Measurements from ENCODE around the gene FBXO48. TPM values are rescaled to one million over a fixed set of nuclear protein-coding genes. Genes with fewer than 3 reads are reported as not detected.
"Not testable (repeated sequence)": the region's sequence is repeated elsewhere in the genome, so short reads cannot be mapped to it uniquely, and the experiment has no call there.

Gene FBXO48
- polyA plus RNA-seq, 1 donor (not counting 4 experiments of a cell fraction or from before 2014, with no cell fraction given): 1.9 TPM

DNA sequence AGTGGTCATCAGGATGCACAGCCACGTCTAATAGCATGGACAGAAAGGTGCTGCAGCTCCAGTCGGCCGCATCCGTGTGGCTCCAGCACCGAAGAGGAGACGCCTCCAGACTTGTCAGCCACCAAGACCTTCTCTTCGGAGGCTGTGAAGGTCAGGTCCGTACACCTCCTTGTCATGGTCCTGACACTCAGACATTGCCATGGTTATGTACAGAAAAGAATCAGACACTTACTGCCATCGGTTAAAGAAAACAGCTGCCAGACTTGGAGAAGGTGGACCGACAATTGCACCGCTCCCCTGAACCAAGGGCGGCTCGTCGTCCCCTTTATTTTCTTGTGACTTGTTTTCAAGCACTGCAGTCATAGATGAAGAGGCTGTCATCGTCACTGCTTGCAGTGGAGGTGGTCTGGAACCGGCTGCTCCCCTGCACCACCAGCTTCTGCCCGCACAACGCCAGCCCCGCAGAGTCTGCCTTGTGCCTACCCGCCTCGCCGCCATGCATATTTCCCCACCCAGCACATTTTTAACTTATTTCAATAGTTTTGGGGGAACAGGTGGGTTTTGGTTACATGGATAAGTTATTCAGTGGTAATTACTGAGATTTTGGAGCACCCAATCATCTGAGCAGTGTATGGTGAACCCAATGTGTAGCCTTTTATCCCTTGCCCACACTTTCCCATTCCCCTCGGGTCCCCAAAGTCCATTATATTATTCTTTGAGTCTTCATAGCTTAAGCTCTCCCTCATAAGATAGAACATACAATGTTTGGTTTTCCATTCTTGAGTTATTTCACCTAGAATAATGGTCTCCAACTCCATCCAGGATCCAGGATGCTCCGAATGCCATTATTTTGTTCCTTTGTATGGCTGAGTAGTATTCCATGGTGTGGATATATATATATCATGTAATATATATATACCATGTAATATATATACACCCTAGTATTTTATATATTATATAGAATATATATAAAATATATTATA is 18.1 kb downstream of the FBXO48 start:
- Histone ChIP-seq H2AFZ (ENCODE audit: control insufficient read depth, low read length) (no peak overlapping the region), H3K4me3 (ENCODE audit: control insufficient read depth in 2 of 3, extremely low read depth in 1 of 3, insufficient read depth in 2 of 3, low read depth in 1 of 3, low read length in 3 of 3) (no peak overlapping the region), H3K9ac (ENCODE audit: control insufficient read depth, extremely low read depth, insufficient read depth, low read length) (no peak overlapping the region), H3K9me3 (ENCODE audit: control insufficient read depth, low read depth, low read length) (no peaks in the 10 kb centered on the region), H3K36me3 (ENCODE audit: control insufficient read depth in 2 of 2, extremely low read depth in 1 of 2, insufficient read depth in 2 of 2, low read length in 2 of 2) (no peaks in the 10 kb centered on the region), H4K20me1 (ENCODE audit: control insufficient read depth, extremely low read depth, insufficient read depth, low read length) (no peaks in the 10 kb centered on the region), H3K79me2 (ENCODE audit: control insufficient read depth, insufficient read depth, low read length) (no peaks in the 10 kb centered on the region), H3K27me3 (ENCODE audit: control insufficient read depth, extremely low read depth, insufficient read depth, low read length) (no peaks in the 10 kb centered on the region), H3K27ac (ENCODE audit: control insufficient read depth, insufficient read depth, low read length) (no peak overlapping the region), H3K4me2 (ENCODE audit: control insufficient read depth, extremely low read depth, insufficient read depth, low read depth, low read length) (no peak overlapping the region), H3K4me1 (ENCODE audit: control insufficient read depth, extremely low read depth, insufficient read depth, low read length) (no peaks in the 10 kb centered on the region), H3K9me1 (ENCODE audit: control insufficient read depth, extremely low read depth, insufficient read depth, low read length) (no peaks in the 10 kb centered on the region)
- no peak for DNase-seq (ENCODE audit: low read depth, low spot score)
- TF ChIP-seq EZH2 (IDR thresholded peaks at IDR 0.05; ENCODE audit: low read length) (no peak), CTCF (optimal IDR thresholded peaks at IDR 0.05 in 1 of 3, IDR thresholded peaks at IDR 0.05 in 1 of 3, conservative IDR thresholded peaks at IDR 0.05 in 1 of 3; ENCODE audit: extremely low read depth in 1 of 3, insufficient read depth in 2 of 3, low read length in 3 of 3) (no peak)
- dilution Hi-C loops (cut with MboI; ENCODE audit: extremely low pct_ligation_motif_present, low sequenced_read_pairs): no loop called here
- no peak for FAIRE-seq

GRCh38 chr2:68447118-68447517 is 20.0 kb downstream of the FBXO48 start:
- Histone ChIP-seq H3K27ac (ENCODE audit: control insufficient read depth, insufficient read depth, low read length) (no peak overlapping the region), H2AFZ (ENCODE audit: control insufficient read depth, low read length) (no peak overlapping the region), H3K9me1 (ENCODE audit: control insufficient read depth, extremely low read depth, insufficient read depth, low read length) (no peaks in the 10 kb centered on the region), H3K4me1 (ENCODE audit: control insufficient read depth, extremely low read depth, insufficient read depth, low read length) (no peaks in the 10 kb centered on the region), H3K27me3 (ENCODE audit: control insufficient read depth, extremely low read depth, insufficient read depth, low read length) (no peaks in the 10 kb centered on the region), H3K4me3 (ENCODE audit: control insufficient read depth in 2 of 3, extremely low read depth in 1 of 3, insufficient read depth in 2 of 3, low read depth in 1 of 3, low read length in 3 of 3) (no peak overlapping the region), H4K20me1 (ENCODE audit: control insufficient read depth, extremely low read depth, insufficient read depth, low read length) (no peaks in the 10 kb centered on the region), H3K9me3 (ENCODE audit: control insufficient read depth, low read depth, low read length) (no peaks in the 10 kb centered on the region), H3K79me2 (ENCODE audit: control insufficient read depth, insufficient read depth, low read length) (no peaks in the 10 kb centered on the region), H3K9ac (ENCODE audit: control insufficient read depth, extremely low read depth, insufficient read depth, low read length) (no peak overlapping the region), H3K4me2 (ENCODE audit: control insufficient read depth, extremely low read depth, insufficient read depth, low read depth, low read length) (no peak overlapping the region), H3K36me3 (ENCODE audit: control insufficient read depth in 2 of 2, extremely low read depth in 1 of 2, insufficient read depth in 2 of 2, low read length in 2 of 2) (no peaks in the 10 kb centered on the region)
- no peak for FAIRE-seq
- no peak for TF ChIP-seq EZH2 (IDR thresholded peaks at IDR 0.05; ENCODE audit: low read length)
- no peak for TF ChIP-seq CTCF (optimal IDR thresholded peaks at IDR 0.05 in 1 of 3, IDR thresholded peaks at IDR 0.05 in 1 of 3, conservative IDR thresholded peaks at IDR 0.05 in 1 of 3; ENCODE audit: extremely low read depth in 1 of 3, insufficient read depth in 2 of 3, low read length in 3 of 3)
- dilution Hi-C loops (cut with MboI; ENCODE audit: extremely low pct_ligation_motif_present, low sequenced_read_pairs): no loop called here
- no peak for DNase-seq (ENCODE audit: low read depth, low spot score)

GRCh38 chr2:68446425-68446824 is 20.7 kb downstream of the FBXO48 start:
- H3K4me3 ChIP-seq (ENCODE audit: control insufficient read depth in 2 of 3, extremely low read depth in 1 of 3, insufficient read depth in 2 of 3, low read depth in 1 of 3, low read length in 3 of 3); H3K36me3 ChIP-seq (ENCODE audit: control insufficient read depth in 2 of 2, extremely low read depth in 1 of 2, insufficient read depth in 2 of 2, low read length in 2 of 2); H3K9me3 ChIP-seq (ENCODE audit: control insufficient read depth, low read depth, low read length); dilution Hi-C loops (cut with MboI; ENCODE audit: extremely low pct_ligation_motif_present, low sequenced_read_pairs); H3K79me2 ChIP-seq (ENCODE audit: control insufficient read depth, insufficient read depth, low read length); H4K20me1 ChIP-seq (ENCODE audit: control insufficient read depth, extremely low read depth, insufficient read depth, low read length); DNase-seq (ENCODE audit: low read depth, low spot score); H3K27ac ChIP-seq (ENCODE audit: control insufficient read depth, insufficient read depth, low read length); H3K9ac ChIP-seq (ENCODE audit: control insufficient read depth, extremely low read depth, insufficient read depth, low read length); H3K27me3 ChIP-seq (ENCODE audit: control insufficient read depth, extremely low read depth, insufficient read depth, low read length); FAIRE-seq; H3K4me2 ChIP-seq (ENCODE audit: control insufficient read depth, extremely low read depth, insufficient read depth, low read depth, low read length); H3K9me1 ChIP-seq (ENCODE audit: control insufficient read depth, extremely low read depth, insufficient read depth, low read length); H3K4me1 ChIP-seq (ENCODE audit: control insufficient read depth, extremely low read depth, insufficient read depth, low read length); H2AFZ ChIP-seq (ENCODE audit: control insufficient read depth, low read length): not testable (repeated sequence)
